ENCODE measurements around the gene KIF13A. TPM values are rescaled to one million over a fixed set of nuclear protein-coding genes. Genes with fewer than 3 reads are reported as not detected.

The KIF13A gene
- total and polyA plus RNA-seq, 3 donors from 2014 or later: 20.8 to 28.7 (median 27.7) TPM

DNA sequence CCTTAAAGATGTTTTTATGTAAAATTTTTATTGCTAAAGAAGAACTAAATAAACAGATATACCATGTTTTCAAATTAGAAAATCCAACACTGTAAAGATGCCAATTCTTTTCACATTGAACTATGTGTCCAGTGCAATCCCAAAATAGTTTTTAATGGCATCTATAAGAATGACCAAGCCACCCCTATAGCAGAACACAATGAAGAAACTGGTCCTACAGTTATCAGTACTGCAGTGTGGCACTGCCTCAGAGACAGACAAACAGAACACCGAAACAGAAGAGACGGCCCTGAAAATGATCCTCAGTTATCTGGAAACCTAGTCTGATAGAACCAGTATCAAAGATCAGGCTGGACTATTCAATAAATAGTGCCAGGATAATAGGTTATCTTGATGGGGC, 41.9 kb downstream of the KIF13A start:
- 80 to 85% methylated on average over 2 of the region's 2 CpGs for WGBS, 2 donors
- no peaks in the 10 kb centered on the region for H3K9me3 ChIP-seq
- intact Hi-C loops (cut with DNase I; ENCODE audit: low total_unique reads): no loop called here
- no peaks in the 10 kb centered on the region for H3K27me3 ChIP-seq
- TF ChIP-seq POLR2A (IDR thresholded peaks at IDR 0.05): no peak
- TF ChIP-seq, protein P1, sequence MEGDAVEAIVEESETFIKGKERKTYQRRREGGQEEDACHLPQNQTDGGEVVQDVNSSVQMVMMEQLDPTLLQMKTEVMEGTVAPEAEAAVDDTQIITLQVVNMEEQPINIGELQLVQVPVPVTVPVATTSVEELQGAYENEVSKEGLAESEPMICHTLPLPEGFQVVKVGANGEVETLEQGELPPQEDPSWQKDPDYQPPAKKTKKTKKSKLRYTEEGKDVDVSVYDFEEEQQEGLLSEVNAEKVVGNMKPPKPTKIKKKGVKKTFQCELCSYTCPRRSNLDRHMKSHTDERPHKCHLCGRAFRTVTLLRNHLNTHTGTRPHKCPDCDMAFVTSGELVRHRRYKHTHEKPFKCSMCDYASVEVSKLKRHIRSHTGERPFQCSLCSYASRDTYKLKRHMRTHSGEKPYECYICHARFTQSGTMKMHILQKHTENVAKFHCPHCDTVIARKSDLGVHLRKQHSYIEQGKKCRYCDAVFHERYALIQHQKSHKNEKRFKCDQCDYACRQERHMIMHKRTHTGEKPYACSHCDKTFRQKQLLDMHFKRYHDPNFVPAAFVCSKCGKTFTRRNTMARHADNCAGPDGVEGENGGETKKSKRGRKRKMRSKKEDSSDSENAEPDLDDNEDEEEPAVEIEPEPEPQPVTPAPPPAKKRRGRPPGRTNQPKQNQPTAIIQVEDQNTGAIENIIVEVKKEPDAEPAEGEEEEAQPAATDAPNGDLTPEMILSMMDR (IDR thresholded peaks at IDR 0.05): no peak
- DNase-seq: no peak
- H3K36me3 ChIP-seq (ENCODE audit: low read depth, missing control alignments): no peaks in the 10 kb centered on the region
- H3K27ac ChIP-seq: no peak overlapping the region
- H3K4me3 ChIP-seq: no peak overlapping the region
- H3K4me1 ChIP-seq: no peaks in the 10 kb centered on the region

DNA sequence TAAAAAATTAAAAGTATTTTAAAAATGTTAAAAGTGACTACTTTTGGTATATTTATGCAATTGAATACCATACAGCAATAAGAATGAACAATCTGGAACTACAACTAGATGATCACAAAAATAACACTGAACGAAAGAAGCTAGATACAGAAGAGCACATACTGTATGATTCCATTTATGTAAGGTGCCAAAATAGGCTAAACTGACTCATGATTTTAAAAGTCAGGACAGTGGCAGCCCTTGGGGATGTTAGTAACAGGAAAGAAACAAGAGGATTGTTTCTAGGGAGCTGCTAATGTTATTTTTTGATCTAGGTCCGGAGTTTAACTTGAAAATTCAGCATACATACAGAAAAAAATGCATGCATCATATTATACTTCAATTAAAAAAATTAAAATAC, 42.3 kb downstream of the KIF13A start:
- intact Hi-C loops (cut with DNase I; ENCODE audit: low total_unique reads): no loop called here
- no peak overlapping the region for H3K4me3 ChIP-seq
- H3K9me3 ChIP-seq: no peaks in the 10 kb centered on the region
- H3K27ac ChIP-seq: no peak overlapping the region
- TF ChIP-seq, protein P1 (IDR thresholded peaks at IDR 0.05): no peak
- TF ChIP-seq POLR2A (IDR thresholded peaks at IDR 0.05): no peak
- DNase-seq: no peak
- H3K4me1 ChIP-seq: no peaks in the 10 kb centered on the region
- H3K36me3 ChIP-seq (ENCODE audit: low read depth, missing control alignments): no peaks in the 10 kb centered on the region
- H3K27me3 ChIP-seq: no peaks in the 10 kb centered on the region
- 48 to 55% methylated on average over 2 of the region's 2 CpGs for WGBS, 2 donors

DNA sequence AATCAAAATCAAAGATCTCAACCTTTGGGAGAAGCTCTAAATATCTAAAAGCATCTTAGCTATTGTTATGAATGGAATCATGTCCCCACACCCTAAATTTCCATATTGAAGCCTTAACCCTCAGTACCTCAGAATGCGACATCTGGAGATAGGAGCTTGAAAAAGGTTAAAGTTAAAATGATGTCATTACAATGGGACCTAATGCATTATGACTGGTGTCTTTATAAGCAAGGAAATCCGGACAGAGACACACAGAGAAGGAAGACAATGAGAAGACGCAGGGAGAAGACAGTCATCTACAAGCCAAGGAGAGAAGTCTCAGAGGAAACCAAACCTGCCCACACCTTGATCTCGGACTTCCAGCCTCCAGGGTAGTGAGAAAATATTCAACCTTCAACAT, 46.1 kb downstream of the KIF13A start:
- WGBS, 2 donors: 91 to 94% methylated on average over 4 of the region's 4 CpGs
- Histone ChIP-seq H3K27ac (no peak overlapping the region), H3K27me3 (no peaks in the 10 kb centered on the region), H3K9me3 (no peaks in the 10 kb centered on the region), H3K4me1 (no peaks in the 10 kb centered on the region), H3K4me3 (no peak overlapping the region), H3K36me3 (ENCODE audit: low read depth, missing control alignments) (no peaks in the 10 kb centered on the region)
- DNase-seq: no peak
- intact Hi-C loops (cut with DNase I; ENCODE audit: low total_unique reads): no loop called here
- TF ChIP-seq POLR2A (IDR thresholded peaks at IDR 0.05): no peak
- TF ChIP-seq, protein P1 (IDR thresholded peaks at IDR 0.05): no peak

DNA sequence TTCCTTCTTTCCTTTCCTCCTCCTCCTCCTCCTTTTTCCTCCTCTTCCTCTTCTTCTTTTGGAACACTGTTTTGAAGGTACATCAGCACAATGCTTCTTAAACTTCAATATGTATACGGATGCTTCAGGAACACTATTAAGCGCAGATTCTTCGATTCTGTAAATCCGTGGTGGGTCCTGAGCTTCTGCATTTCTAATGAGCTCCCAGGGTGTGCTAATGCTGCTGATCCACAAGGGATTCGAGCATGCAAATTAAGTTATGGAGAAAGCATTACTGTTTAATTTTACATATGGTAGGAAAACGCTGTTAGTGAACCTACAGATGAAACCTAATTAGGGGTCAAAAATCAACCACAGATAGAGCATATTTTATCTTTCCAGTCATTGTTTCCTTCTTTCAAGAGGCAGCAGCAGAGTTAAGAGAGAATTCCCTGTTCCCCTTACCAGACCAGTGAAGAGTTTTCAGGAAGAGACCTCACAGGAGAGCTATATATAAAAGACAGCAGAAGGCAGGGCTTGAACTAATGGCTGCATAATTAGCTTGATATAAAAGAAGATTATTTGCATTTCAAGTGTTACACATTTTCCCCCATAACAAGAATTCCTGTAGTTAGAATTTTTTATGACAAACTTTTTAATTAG, 47.2 kb downstream of the KIF13A start:
- Histone ChIP-seq H3K36me3 (ENCODE audit: low read depth, missing control alignments) (no peaks in the 10 kb centered on the region), H3K4me3 (no peak overlapping the region), H3K27ac (no peak overlapping the region), H3K9me3 (no peaks in the 10 kb centered on the region), H3K4me1 (peaks cover under 1% of the 10 kb centered on the region), H3K27me3 (no peaks in the 10 kb centered on the region)
- DNase-seq: no peak
- intact Hi-C loops (cut with DNase I; ENCODE audit: low total_unique reads): no loop called here
- TF ChIP-seq POLR2A (IDR thresholded peaks at IDR 0.05): no peak
- TF ChIP-seq, protein P1 (IDR thresholded peaks at IDR 0.05): no peak
- WGBS, 2 donors: 79 to 87% methylated on average over 6 of the region's 6 CpGs

DNA sequence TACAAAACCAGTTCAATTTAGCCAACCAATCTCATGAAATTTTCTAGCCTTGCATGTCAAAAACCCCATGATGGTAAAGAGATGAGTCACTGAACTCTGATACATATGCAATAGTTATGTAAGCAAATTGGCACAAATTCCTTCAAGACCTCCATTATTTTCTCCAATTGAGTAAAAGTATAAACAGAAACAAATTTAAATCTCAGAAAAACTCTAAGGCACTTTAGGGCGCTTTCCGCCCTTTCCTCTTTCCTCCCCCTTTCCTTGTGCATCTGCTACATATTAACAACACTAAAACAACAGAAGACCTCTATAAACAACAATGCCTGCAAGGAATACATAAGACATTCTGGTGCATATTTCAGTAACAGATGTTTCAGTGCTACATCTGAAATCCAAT, 48.5 kb downstream of the KIF13A start:
- no peak for DNase-seq
- intact Hi-C loops (cut with DNase I; ENCODE audit: low total_unique reads): no loop called here

More for the DNA sequence above, 48.5 kb downstream of the KIF13A start:
- WGBS, 2 donors: 78 to 88% methylated on average over 2 of the region's 2 CpGs
- Histone ChIP-seq H3K4me3 (no peak overlapping the region), H3K4me1 (peaks cover 5% of the 10 kb centered on the region), H3K36me3 (ENCODE audit: low read depth, missing control alignments) (no peaks in the 10 kb centered on the region), H3K27me3 (no peaks in the 10 kb centered on the region), H3K27ac (no peak overlapping the region), H3K9me3 (no peaks in the 10 kb centered on the region)
- TF ChIP-seq, protein P1 (IDR thresholded peaks at IDR 0.05): no peak
- no peak for TF ChIP-seq POLR2A (IDR thresholded peaks at IDR 0.05)
